Common myeloid progenitor, CD34-positive (primary cell): Measurements from ENCODE around the gene RPL13A.
A peak's percentile ranks its signal among the peaks of the same experiment; 100 is the strongest.

Experiments
- CTCF ChIA-PET: fragments of 350-600 bp; sonication (Branson Sonifier 250); formaldehyde crosslinking; loops from one replicate; lab custom pipeline; 2021; ENCODE audit warnings: antibody characterized with exemption; lab: Charles Lee
- POLR2A ChIA-PET: fragments of 350-600 bp; sonication (Branson Sonifier 250); formaldehyde crosslinking; loops from one replicate; lab custom pipeline; 2021; ENCODE audit warnings: antibody characterized with exemption; lab: Charles Lee
- DNase-seq, 3 donors: peaks; one replicate each; pipeline versions ENCODE4 v3.0.0 to v3.0.0-alpha.2; 2013
- H3K27ac ChIP-seq, 2 experiments: 1 replicate in 1 of 2; 2 replicates in 1 of 2; pipeline ENCODE4 v1.7.0; 2013; ENCODE audit warnings: inconsistent platforms in 2 of 2, low read length in 2 of 2, mild to moderate bottlenecking in 2 of 2, low read depth in 1 of 2, moderate library complexity in 1 of 2; ENCODE audit not compliant: severe bottlenecking in 2 of 2, insufficient read depth in 1 of 2, poor library complexity in 1 of 2
- H3K27me3 ChIP-seq, 5 experiments: replicated peaks in 2 of 5; 1 replicate in 3 of 5; 2 replicates in 2 of 5; pipeline versions ENCODE4 v1.6.1 to v1.7.0; 2013; ENCODE audit warnings: low read length in 4 of 5, mild to moderate bottlenecking in 2 of 5, moderate library complexity in 2 of 5, inconsistent platforms in 1 of 5; ENCODE audit not compliant: insufficient read depth in 5 of 5, control insufficient read depth in 4 of 5
- H3K36me3 ChIP-seq, 4 experiments: 1 replicate in 2 of 4; 2 replicates in 2 of 4; pipeline versions ENCODE4 v1.6.1 to v1.7.0; 2013; ENCODE audit warnings: low read length in 3 of 4, control low read depth in 1 of 4, mild to moderate bottlenecking in 1 of 4; ENCODE audit not compliant: control insufficient read depth in 4 of 4, insufficient read depth in 4 of 4
- H3K4me1 ChIP-seq, 4 experiments: 1 replicate in 3 of 4; 2 replicates in 1 of 4; pipeline versions ENCODE4 v1.6.1 to v1.7.1; 2013; ENCODE audit warnings: low read length in 3 of 4, mild to moderate bottlenecking in 3 of 4, control low read depth in 1 of 4, inconsistent platforms in 1 of 4, moderate library complexity in 1 of 4; ENCODE audit not compliant: control insufficient read depth in 4 of 4, insufficient read depth in 4 of 4; ENCODE audit errors: control extremely low read depth in 1 of 4
- H3K4me3 ChIP-seq, 7 experiments: 1 replicate in 4 of 7; 2 replicates in 3 of 7; pipeline versions ENCODE4 v1.5.1 to v1.7.0; 2013; ENCODE audit warnings: mild to moderate bottlenecking in 7 of 7, low read length in 6 of 7, moderate library complexity in 6 of 7, inconsistent platforms in 2 of 7, low read depth in 2 of 7, control low read depth in 1 of 7; ENCODE audit not compliant: insufficient read depth in 4 of 7, control insufficient read depth in 1 of 7; ENCODE audit errors: extremely low read depth in 1 of 7
- H3K9me3 ChIP-seq, 5 experiments: 1 replicate in 4 of 5; 2 replicates in 1 of 5; pipeline versions ENCODE4 v1.6.1 to v1.7.1; 2013; ENCODE audit warnings: low read length in 4 of 5, mild to moderate bottlenecking in 2 of 5, inconsistent platforms in 1 of 5, low read depth in 1 of 5, moderate library complexity in 1 of 5; ENCODE audit not compliant: control insufficient read depth in 4 of 5, insufficient read depth in 2 of 5; ENCODE audit errors: control extremely low read depth in 1 of 5
- WGBS: methylation state at CpG from one replicate; pipeline ENCODE4 v1.1.5; 2013; ENCODE audit not compliant: insufficient coverage; 5-methylcytosine and 5-hydroxymethylcytosine counted together

Gene RPL13A

DNA sequence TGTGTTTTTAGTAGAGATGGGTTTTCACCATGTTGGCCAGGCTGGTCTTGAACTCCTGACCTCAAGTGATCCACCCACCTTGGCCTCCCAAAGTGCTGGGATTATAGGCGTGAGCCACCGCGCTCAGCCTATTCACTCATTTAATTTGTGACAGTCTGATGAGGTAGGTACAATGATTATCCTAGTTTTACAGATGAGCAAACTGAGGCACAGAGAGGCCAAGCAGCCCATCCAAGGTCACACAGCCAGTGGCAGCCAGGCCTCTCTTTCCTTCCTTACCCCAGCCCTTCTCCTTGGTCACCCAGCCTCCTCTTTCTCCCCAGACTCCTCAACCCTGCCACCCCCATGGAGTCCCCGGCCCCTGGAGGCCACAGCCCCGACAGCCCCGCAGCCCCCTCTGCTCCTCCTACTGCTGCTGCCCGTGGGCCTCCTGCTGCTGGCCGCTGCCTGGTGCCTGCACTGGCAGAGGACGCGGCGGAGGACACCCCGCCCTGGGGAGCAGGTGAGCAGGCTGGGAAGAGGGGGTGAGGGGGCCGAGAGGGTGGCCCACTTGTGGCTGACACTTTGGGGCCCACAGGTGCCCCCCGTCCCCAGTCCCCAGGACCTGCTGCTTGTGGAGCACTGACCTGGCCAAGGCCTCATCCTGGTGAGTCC lies 7.3 kb upstream of the RPL13A start:
- Histone ChIP-seq H3K27me3 (no peaks in the 10 kb centered on the region), H3K4me1 (peaks cover 0 to 11% (median 7%) of the 10 kb centered on the region in 4 experiments), H3K9me3 (no peaks in the 10 kb centered on the region), H3K4me3 (no peak overlapping the region), H3K27ac (no peak overlapping the region), H3K36me3 (no peaks in the 10 kb centered on the region)
- ChIA-PET CTCF (interaction anchor here (1.2 to 1.6 kb wide), 2 partner anchors 13 to 49 kb away, joined by 3 to 4 read pairs; no protein-coding TSS in a partner anchor), POLR2A (no interaction called here)
- whole genome bisulfite sequencing, result 96% methylated on average over 9 of the region's 14 CpGs
- no peak for DNase-seq

DNA sequence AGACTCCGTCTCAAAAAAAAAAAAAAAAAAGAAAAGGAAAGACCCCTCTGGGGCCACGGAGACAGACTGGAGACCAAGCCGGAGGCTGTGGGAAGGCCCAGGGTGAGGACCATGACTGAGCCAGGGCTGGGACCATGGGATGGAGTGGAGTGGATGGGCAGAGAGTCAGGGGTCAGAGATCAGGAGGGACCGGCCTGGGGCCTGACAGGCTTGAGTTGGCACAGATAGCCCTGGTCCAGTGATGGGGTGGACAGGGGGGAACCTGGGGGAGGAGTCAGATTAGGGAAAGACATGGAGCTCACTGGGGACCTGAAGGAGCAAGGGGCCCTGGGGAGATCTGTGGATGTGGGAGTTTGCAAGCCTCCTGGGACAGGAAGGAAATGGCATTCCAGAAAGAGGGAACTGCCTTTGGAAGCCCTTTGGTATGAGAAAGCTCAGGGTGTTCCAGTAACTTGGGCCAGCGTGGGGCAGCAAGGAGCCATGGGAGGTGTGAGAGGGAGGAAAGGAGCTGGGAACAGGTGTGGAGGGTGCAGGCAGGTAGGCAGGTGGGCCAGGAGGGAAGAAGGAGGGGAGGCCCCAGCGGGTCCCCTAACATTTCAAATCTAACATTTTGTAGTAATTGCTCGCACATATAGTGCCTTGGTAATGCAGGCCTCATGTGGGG lies 6.3 kb upstream of the RPL13A start:
- no peaks in the 10 kb centered on the region for H3K9me3 ChIP-seq

GRCh38 chr19:49486232-49486631 lies 1.2 kb upstream of the RPL13A start:
- no peak overlapping the region for H3K27ac ChIP-seq
- DNase-seq, result no peak
- no peak overlapping the region for H3K4me3 ChIP-seq
- H3K27me3 ChIP-seq, result no peaks in the 10 kb centered on the region
- peaks cover 7 to 28% (median 18%) of the 10 kb centered on the region in 4 experiments for H3K36me3 ChIP-seq
- peaks cover 12 to 24% (median 18%) of the 10 kb centered on the region in 4 experiments for H3K4me1 ChIP-seq
- no peaks in the 10 kb centered on the region for H3K9me3 ChIP-seq
- WGBS, result 100% methylated on average over 7 of the region's 7 CpGs
- POLR2A ChIA-PET, result no interaction called here
- CTCF ChIA-PET, result interaction anchor here (0.6 to 3.0 kb wide), 2 partner anchors 9 to 752 kb away, joined by 3 to 9 read pairs; partner anchors contain the start of gene RPS11

More for the DNA sequence above, 6.3 kb upstream of the RPL13A start:
- ChIA-PET POLR2A (no interaction called here), CTCF (interaction anchor here (0.7 to 1.2 kb wide), 2 partner anchors 11 to 30 kb away, joined by 3 read pairs; no protein-coding TSS in a partner anchor)
- DNase-seq, result no peak
- Histone ChIP-seq H3K4me3 (no peak overlapping the region), H3K4me1 (peaks cover 0 to 6% (median 1%) of the 10 kb centered on the region in 4 experiments), H3K27ac (no peak overlapping the region), H3K27me3 (no peaks in the 10 kb centered on the region), H3K36me3 (no peaks in the 10 kb centered on the region)
- 100% methylated on average over 2 of the region's 7 CpGs for WGBS

- peak overlapping the region in 1 of 7 experiments; percentile 63 for H3K4me3 ChIP-seq
- H3K27me3 ChIP-seq, result no peaks in the 10 kb centered on the region
- peaks cover 12 to 24% (median 18%) of the 10 kb centered on the region in 4 experiments for H3K4me1 ChIP-seq
- CTCF ChIA-PET, result interaction anchor here (0.6 to 1.1 kb wide), 2 partner anchors 8 to 752 kb away, joined by 3 to 5 read pairs; no protein-coding TSS in a partner anchor
- POLR2A ChIA-PET, result interaction anchor here (0.8 to 1.2 kb wide), 2 partner anchors 9 to 23 kb away, joined by 3 to 9 read pairs; partner anchors contain the start of gene RPS11
- WGBS, result 45% methylated on average over 15 of the region's 23 CpGs
- no peak overlapping the region for H3K27ac ChIP-seq
- DNase-seq, result no peak
- no peaks in the 10 kb centered on the region for H3K9me3 ChIP-seq
- peaks cover 7 to 32% (median 23%) of the 10 kb centered on the region in 4 experiments for H3K36me3 ChIP-seq
Observed at GRCh38 chr19:49486710-49487276, 615 bp upstream of the RPL13A start.

- peak overlapping the region; percentile 97 to 99 for H3K27ac ChIP-seq
- POLR2A ChIA-PET, result interaction anchor here (0.7 to 1.2 kb wide), 2 partner anchors 8 to 15 kb away, joined by 3 to 9 read pairs; partner anchors contain the start of gene RPS11
- H3K4me3 ChIP-seq, result peak overlapping the region; percentile 67 to 100 (median 95)
- 2% methylated on average over 19 of the region's 26 CpGs for WGBS
- no peak for DNase-seq
- peaks cover 12 to 24% (median 18%) of the 10 kb centered on the region in 4 experiments for H3K4me1 ChIP-seq
- no peaks in the 10 kb centered on the region for H3K27me3 ChIP-seq
- CTCF ChIA-PET, result interaction anchor here (0.8 to 1.1 kb wide), 2 partner anchors 10 to 85 kb away, joined by 4 to 5 read pairs; no protein-coding TSS in a partner anchor
- no peaks in the 10 kb centered on the region for H3K9me3 ChIP-seq
- H3K36me3 ChIP-seq, result peaks cover 7 to 45% (median 38%) of the 10 kb centered on the region in 4 experiments
Observed at GRCh38 chr19:49488046-49488862, 846 bp downstream of the RPL13A start.

DNA sequence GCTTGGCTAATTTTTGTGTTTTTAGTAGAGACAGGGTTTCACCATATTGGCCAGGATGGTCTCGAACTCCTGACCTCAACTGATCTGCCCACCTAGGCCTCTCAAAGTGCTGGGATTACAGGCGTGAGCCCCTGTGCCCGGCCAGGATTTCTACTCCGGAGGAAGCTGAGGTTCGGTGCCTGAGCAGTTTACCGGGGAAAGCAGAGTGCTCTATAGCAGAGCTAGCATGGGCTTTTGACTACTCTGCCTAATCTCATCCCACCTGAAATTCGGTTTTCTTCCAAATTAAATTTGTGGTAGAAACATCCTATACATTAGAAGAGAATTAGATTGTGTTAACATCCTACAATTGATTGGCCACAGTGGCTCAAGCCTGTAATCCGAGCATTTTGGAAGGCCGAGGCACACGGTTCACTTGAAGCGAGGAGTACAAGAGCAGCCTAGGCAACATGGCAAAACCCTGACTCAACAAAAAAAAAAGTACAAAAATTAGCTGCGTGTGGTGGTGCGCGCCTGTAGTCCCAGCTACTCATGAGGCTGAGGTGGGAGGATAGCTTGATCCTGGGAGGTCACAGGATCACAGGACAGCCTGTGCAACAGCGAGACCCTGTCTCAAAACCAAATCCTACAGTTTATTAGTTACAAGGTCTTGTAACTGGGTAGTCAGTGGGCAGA lies 1.6 kb downstream of the RPL13A start:
- no peaks in the 10 kb centered on the region for H3K27me3 ChIP-seq
- H3K4me3 ChIP-seq, result peak overlapping the region in 6 of 7 experiments; percentile 89 to 100 (median 97)
- no peaks in the 10 kb centered on the region for H3K9me3 ChIP-seq
- peaks cover 12 to 24% (median 18%) of the 10 kb centered on the region in 4 experiments for H3K4me1 ChIP-seq
- DNase-seq, result no peak
- CTCF ChIA-PET, result interaction anchor here (0.8 kb wide), 1 partner anchor 84 kb away, joined by 4 read pairs; no protein-coding TSS in a partner anchor
- WGBS, result 32% methylated on average over 11 of the region's 15 CpGs
- POLR2A ChIA-PET, result no interaction called here
- peaks cover 7 to 45% (median 38%) of the 10 kb centered on the region in 4 experiments for H3K36me3 ChIP-seq
- peak overlapping the region; percentile 97 to 99 for H3K27ac ChIP-seq
